Measurements from ENCODE around the gene YPEL3.

GRCh38 chr16:30137897-30138296, 41.9 kb upstream of the YPEL3 start:
- TF ChIP-seq CTCF (IDR thresholded peaks at IDR 0.05) (no peak), MAX (IDR thresholded peaks at IDR 0.05) (no peak), EHMT2 (IDR thresholded peaks at IDR 0.05; ENCODE audit: low read depth) (no peak), CHD4 (IDR thresholded peaks at IDR 0.05; ENCODE audit: borderline replicate concordance) (no peak), ZC3H11A (IDR thresholded peaks at IDR 0.05) (no peak), KDM5A (IDR thresholded peaks at IDR 0.05) (no peak), NPAS2 (CRISPR knock-in tag; IDR thresholded peaks at IDR 0.05; ENCODE audit: borderline replicate concordance) (no peak)

Data from A549 (cell line).